ENCODE measurements around the gene GNL1. TPM values are rescaled to one million over a fixed set of nuclear protein-coding genes. Genes with fewer than 3 reads are reported as not detected.
A peak's percentile ranks its signal among the peaks of the same experiment; 100 is the strongest.

GNL1 gene
- total and polyA plus RNA-seq, 2 donors (not counting 3 experiments of a cell fraction or from before 2014, with no cell fraction given): 58.4 to 87.3 TPM

DNA sequence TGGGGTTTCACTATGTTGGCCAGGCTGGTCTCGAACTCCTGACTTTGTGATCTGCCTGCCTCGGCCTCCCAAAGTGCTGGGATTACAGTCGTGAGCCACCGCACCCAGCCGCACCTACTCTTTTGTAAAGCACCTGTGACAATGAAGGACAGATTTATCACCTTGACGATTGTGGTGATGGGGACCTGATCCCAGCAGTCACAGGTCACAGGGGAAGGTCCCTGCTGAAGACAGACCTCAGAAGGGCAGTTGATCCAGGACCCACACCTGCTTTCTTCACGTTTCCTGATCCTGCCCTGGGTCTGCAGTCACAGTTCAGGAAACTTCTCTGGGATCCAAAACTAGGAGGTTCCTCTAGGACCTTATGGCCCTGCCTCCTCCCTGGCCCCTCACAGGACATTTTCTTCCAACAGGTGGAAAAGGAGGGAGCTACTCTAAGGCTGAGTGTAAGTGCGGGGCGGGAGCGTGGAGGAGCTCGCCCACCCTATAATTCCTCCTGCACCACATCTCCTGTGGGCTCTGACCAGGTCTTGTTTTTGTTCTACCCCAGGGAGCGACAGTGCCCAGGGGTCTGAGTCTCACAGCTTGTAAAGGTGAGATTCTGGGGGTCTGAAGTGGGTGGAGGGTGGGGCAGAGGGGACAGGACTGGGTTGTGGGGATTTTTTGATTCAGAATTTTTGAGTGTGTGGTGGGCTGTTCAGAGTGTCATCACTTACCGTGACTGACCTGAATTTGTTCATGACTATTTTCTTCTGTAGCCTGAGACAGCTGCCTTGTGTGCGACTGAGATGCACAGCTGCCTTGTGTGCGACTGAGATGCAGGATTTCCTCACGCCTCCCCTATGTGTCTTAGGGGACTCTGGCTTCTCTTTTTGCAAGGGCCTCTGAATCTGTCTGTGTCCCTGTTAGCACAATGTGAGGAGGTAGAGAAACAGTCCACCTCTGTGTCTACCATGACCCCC, 64.0 kb downstream of the GNL1 start:
- Histone ChIP-seq H3K79me2 (ENCODE audit: control insufficient read depth, insufficient read depth, low read length) (peaks cover 32% of the 10 kb centered on the region), H4K20me1 (replicated peaks; ENCODE audit: control insufficient read depth, extremely low read depth, insufficient read depth, low read length) (peaks cover 4% of the 10 kb centered on the region), H3K4me1 (ENCODE audit: control insufficient read depth, extremely low read depth, insufficient read depth, low read length) (peaks cover 41% of the 10 kb centered on the region), H3K9me1 (replicated peaks; ENCODE audit: control insufficient read depth, extremely low read depth, insufficient read depth, low read length) (no peaks in the 10 kb centered on the region), H3K9me3 (replicated peaks; ENCODE audit: control insufficient read depth, insufficient read depth, low read length) (no peaks in the 10 kb centered on the region), H3K27me3 (ENCODE audit: control insufficient read depth in 2 of 2, insufficient read depth in 2 of 2, low read length in 2 of 2) (no peaks in the 10 kb centered on the region), H2AFZ (ENCODE audit: low read depth, low read length) (no peak overlapping the region), H3K9ac (replicated peaks; ENCODE audit: extremely low read depth, insufficient read depth, low read length) (no peak overlapping the region), H3K36me3 (ENCODE audit: control insufficient read depth in 2 of 2, extremely low read depth in 1 of 2, insufficient read depth in 2 of 2, low read length in 2 of 2) (peaks cover 23 to 30% of the 10 kb centered on the region in 2 experiments), H3K27ac (ENCODE audit: insufficient read depth, low read depth, low read length) (no peak overlapping the region), H3K4me2 (ENCODE audit: insufficient read depth, low read length) (no peak overlapping the region), H3K4me3 (replicated peaks in 1 of 3; ENCODE audit: insufficient read depth in 1 of 3, low read depth in 1 of 3, low read length in 3 of 3) (no peak overlapping the region)
- POLR2A ChIA-PET: interaction anchor here (0.8 to 1.0 kb wide), 2 partner anchors 24 to 40 kb away, joined by 3 to 4 read pairs; no protein-coding TSS in a partner anchor
- CTCF ChIA-PET: interaction anchor here (2.4 to 8.3 kb wide), 3 partner anchors 40 to 51 kb away, joined by 20 to 134 read pairs (median 27); no protein-coding TSS in a partner anchor
- dilution Hi-C loops (cut with MboI; ENCODE audit: extremely low pct_ligation_motif_present, low sequenced_read_pairs): no loop called here
- TF ChIP-seq GATA2 (IDR thresholded peaks at IDR 0.05; ENCODE audit: insufficient read depth, insufficient read length, low read depth, low read length) (no peak), FOS (IDR thresholded peaks at IDR 0.05; ENCODE audit: borderline replicate concordance, insufficient read depth, low read length) (no peak), JUN (IDR thresholded peaks at IDR 0.05; ENCODE audit: borderline replicate concordance, insufficient read depth, insufficient read length, low read depth) (no peak), MYC (IDR thresholded peaks at IDR 0.05; ENCODE audit: low read depth, low read length) (no peak), POLR2AphosphoS5 (IDR thresholded peaks at IDR 0.05; ENCODE audit: insufficient read depth, low read depth, low read length) (no peak), POLR2A (IDR thresholded peaks at IDR 0.05; ENCODE audit: low read depth, low read length) (no peak)
- TF ChIP-seq, protein P1, sequence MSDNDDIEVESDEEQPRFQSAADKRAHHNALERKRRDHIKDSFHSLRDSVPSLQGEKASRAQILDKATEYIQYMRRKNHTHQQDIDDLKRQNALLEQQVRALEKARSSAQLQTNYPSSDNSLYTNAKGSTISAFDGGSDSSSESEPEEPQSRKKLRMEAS (IDR thresholded peaks at IDR 0.05; ENCODE audit: insufficient read depth, insufficient read length): no peak
- no TSS peak for BruUV-seq (replicated peaks)
- no peak for FAIRE-seq
- DNase-seq (ENCODE audit: low read depth, low spot score): no peak
- intact Hi-C loops (cut with micrococcal nuclease): no loop called here

MicroRNAs within 50 kb of the gene (microRNA counts, 767-probe panel; counts per million panel counts)
- microRNA hsa-miR-877-5p: 723 counts per million, percentile 96 among the panel's probes with 10 or more counts

Small RNA genes lying within 50 kb of the gene (microRNA-seq; reads per million reads assigned to microRNA genes)
- 94.1 reads per million, percentile 56 among the genes with 10 or more reads in this experiment for gene MIR877 (ENCODE audit: borderline number of aligned reads, borderline replicate concordance)

Small RNA genes lying within 50 kb of the gene (small RNA-seq; reads per million reads assigned to genes)
- gene MIR877 (ENCODE audit: insufficient read depth, insufficient read length, low read depth, low replicate concordance): not detected

Other genes with a start within 250 kb of the GNL1 start
- gene TRIM39, start 229.6 kb downstream of the GNL1 start, total RNA-seq: 13.1 and 13.5 TPM in 2 replicates
- gene TRIM39, start 229.6 kb downstream of the GNL1 start, polyA plus RNA-seq: 5.6 TPM in 2 replicates
- 35.0 and 35.3 TPM in 2 replicates for gene RPP21, start 211.3 kb downstream of the GNL1 start, total RNA-seq
- 101 and 167 TPM in 2 replicates for gene RPP21, start 211.3 kb downstream of the GNL1 start, polyA plus RNA-seq
- gene HLA-E, start 67.0 kb downstream of the GNL1 start, total RNA-seq: 249 and 271 TPM in 2 replicates
- 277 and 298 TPM in 2 replicates for gene HLA-E, start 67.0 kb downstream of the GNL1 start, polyA plus RNA-seq
- 10.6 and 12.0 TPM in 2 replicates for gene PRR3, start 806 bp upstream of the GNL1 start, total RNA-seq
- 22.3 and 23.3 TPM in 2 replicates for gene PRR3, start 806 bp upstream of the GNL1 start, polyA plus RNA-seq
- 55.8 and 60.3 TPM in 2 replicates for gene ABCF1, start 15.0 kb upstream of the GNL1 start, total RNA-seq
- gene ABCF1, start 15.0 kb upstream of the GNL1 start, polyA plus RNA-seq: 29.0 and 34.0 TPM in 2 replicates
- 75.1 and 88.3 TPM in 2 replicates for gene PPP1R10, start 60.8 kb upstream of the GNL1 start, total RNA-seq
- gene PPP1R10, start 60.8 kb upstream of the GNL1 start, polyA plus RNA-seq: 19.2 and 20.3 TPM in 2 replicates
- gene MRPS18B, start 61.4 kb upstream of the GNL1 start, total RNA-seq: 32.6 and 33.7 TPM in 2 replicates
- gene MRPS18B, start 61.4 kb upstream of the GNL1 start, polyA plus RNA-seq: 47.3 and 49.1 TPM in 2 replicates
- gene ATAT1, start 70.4 kb upstream of the GNL1 start, total RNA-seq: 18.4 and 20.2 TPM in 2 replicates
- gene ATAT1, start 70.4 kb upstream of the GNL1 start, polyA plus RNA-seq: 17.4 and 19.4 TPM in 2 replicates
- 18.5 and 21.0 TPM in 2 replicates for gene C6orf136, start 90.6 kb upstream of the GNL1 start, total RNA-seq
- 19.1 and 20.2 TPM in 2 replicates for gene C6orf136, start 90.6 kb upstream of the GNL1 start, polyA plus RNA-seq
- gene DHX16, start 116.5 kb upstream of the GNL1 start, total RNA-seq: 36.3 and 38.2 TPM in 2 replicates
- gene DHX16, start 116.5 kb upstream of the GNL1 start, polyA plus RNA-seq: 62.3 and 66.5 TPM in 2 replicates
- gene PPP1R18, start 130.2 kb upstream of the GNL1 start, total RNA-seq: 129 and 136 TPM in 2 replicates
- 167 and 173 TPM in 2 replicates for gene PPP1R18, start 130.2 kb upstream of the GNL1 start, polyA plus RNA-seq
- 28.5 and 32.2 TPM in 2 replicates for gene NRM, start 134.5 kb upstream of the GNL1 start, total RNA-seq
- gene NRM, start 134.5 kb upstream of the GNL1 start, polyA plus RNA-seq: 33.8 and 36.7 TPM in 2 replicates
- 42.3 and 43.6 TPM in 2 replicates for gene MDC1, start 160.8 kb upstream of the GNL1 start, total RNA-seq
- 15.6 and 16.8 TPM in 2 replicates for gene MDC1, start 160.8 kb upstream of the GNL1 start, polyA plus RNA-seq
- 1,243 and 1,276 TPM in 2 replicates for gene TUBB, start 163.9 kb upstream of the GNL1 start, total RNA-seq
- 1,408 and 1,437 TPM in 2 replicates for gene TUBB, start 163.9 kb upstream of the GNL1 start, polyA plus RNA-seq
- 141 and 145 TPM in 2 replicates for gene FLOT1, start 186.2 kb upstream of the GNL1 start, total RNA-seq
- 146 and 154 TPM in 2 replicates for gene FLOT1, start 186.2 kb upstream of the GNL1 start, polyA plus RNA-seq
- gene IER3, start 188.1 kb upstream of the GNL1 start, total RNA-seq: 163 and 170 TPM in 2 replicates
- 344 and 468 TPM in 2 replicates for gene IER3, start 188.1 kb upstream of the GNL1 start, polyA plus RNA-seq